HG03460 (cell line): ENCODE data around the gene FAM72C.
"Not testable (repeated sequence)": the region's sequence is repeated elsewhere in the genome, so short reads cannot be mapped to it uniquely, and the experiment has no call there.

Source experiments
- ATAC-seq: cut with Tn5 transposase; IDR thresholded peaks from one replicate; pipeline ENCODE4 v1.9.1; 2021; ENCODE audit not compliant: unreplicated experiment

FAM72C gene

GRCh38 chr1:143984721-143985473 is 13.1 kb upstream of the FAM72C start:
- ATAC-seq = not testable (repeated sequence)

DNA sequence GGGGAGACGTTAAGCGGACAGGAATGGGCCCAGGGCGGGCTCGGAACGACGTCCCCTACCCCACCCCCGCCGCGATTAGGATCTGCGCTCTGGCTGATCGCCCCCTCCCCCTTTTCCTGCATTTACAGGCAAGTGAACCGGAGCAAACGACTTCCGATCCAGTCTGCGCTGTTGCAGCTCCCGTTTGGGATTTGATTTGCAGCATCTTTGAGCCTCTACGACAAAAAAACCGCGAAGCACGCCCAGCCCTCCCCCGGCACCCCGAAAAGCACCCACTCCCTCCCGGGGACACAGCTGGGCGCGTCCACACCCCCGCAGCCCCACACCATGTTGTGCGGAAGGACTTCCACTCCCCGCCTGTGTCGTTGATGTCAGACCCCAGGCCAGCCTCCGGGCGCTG is 2.6 kb upstream of the FAM72C start:
- not testable (repeated sequence) for ATAC-seq

DNA sequence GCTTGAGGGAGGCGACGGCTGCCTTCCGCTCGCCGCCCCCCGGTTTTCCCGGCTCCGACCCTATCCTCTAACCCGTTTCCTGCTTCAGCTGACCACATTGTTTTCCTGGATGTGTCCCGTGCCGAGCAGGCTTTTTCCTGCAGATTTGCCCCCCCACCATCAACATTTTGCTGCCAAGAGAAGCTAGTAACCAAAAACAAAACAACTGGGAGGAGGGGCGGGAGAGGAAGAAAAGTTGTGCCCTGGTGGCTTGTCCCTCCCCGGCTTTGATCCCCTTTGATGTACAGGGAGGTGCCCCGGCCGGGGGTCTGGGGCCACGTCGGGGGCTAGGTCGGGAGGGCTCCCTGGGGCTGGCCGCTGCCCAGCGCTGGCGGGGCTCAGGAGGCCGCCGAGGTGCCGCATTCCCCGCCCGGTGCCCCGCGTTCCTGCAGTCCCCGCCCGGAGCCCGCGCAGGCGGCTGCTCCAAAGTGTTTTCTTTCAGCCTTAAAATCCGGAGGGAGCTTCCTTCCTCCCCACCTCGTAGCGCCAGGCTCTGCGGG is 2.2 kb upstream of the FAM72C start:
- not testable (repeated sequence) for ATAC-seq

DNA sequence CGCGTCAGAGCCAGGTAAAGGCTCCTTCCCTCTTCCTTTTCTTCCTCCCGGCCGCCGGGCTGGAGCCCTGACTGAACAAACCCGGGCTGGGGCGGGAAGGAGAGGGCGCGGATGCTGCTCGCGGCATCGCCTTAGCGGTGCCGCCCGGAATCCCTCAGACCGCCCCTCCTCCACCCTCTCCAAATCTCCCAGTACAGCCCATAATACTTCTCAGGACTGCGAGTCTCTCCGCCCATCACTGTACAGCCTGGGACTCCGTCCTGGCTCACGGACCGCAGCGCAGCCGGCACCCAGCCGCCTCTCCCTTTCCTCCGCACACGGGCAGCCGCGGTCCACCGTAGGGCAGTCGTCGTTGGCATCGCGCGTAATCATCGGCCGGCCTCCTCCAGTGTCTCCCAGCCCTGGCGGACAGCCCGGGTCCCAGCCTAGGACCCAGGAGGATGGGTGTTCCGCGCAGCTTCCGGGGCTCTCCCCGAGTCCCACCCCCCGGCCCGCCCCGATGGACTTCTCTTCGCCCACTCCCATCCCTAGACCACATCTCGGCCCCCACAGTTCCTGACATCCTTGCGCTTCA is 1.1 kb upstream of the FAM72C start:
- peak; percentile 11 for ATAC-seq

DNA sequence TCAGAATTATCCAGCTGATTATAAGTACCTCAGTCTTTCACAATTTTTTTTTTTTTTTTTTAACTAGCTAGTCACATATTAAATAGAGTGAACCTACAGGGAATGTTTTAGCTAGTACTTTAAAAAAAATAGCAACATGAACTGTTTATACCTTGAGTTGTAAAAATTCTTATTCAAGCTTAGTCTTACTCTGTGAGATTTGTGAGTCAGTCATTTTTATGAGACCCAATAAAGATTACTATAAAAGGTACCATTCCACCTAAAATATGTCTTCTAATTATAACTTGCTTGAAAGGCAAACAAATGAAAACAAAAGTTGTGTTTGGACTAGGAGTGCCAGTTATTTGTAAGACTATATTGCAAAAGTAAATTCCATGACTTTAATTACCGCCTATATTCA is 5.9 kb downstream of the FAM72C start:
- not testable (repeated sequence) for ATAC-seq

- not testable (repeated sequence) for ATAC-seq
Measured at GRCh38 chr1:143964294-143964693, 7.5 kb downstream of the FAM72C start.

DNA sequence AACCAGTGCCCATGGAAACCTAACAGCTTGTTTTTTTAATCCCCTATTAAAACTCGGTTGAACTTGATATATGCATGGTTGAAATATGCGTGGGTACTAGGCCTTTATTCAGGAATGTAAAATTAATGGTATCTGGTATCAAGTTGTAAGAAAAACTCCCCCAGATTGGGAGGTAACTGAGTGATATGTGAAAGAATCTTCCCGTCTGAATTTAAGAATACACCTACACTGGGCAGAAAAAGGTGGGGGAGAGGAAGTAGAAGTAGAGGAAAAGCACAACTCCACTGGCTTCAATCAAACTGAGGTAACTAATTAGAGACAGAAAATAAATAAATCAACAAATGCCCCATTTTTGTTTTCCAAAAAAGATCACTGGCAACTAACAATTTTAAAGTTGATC is 15.9 kb downstream of the FAM72C start:
- not testable (repeated sequence) for ATAC-seq

DNA sequence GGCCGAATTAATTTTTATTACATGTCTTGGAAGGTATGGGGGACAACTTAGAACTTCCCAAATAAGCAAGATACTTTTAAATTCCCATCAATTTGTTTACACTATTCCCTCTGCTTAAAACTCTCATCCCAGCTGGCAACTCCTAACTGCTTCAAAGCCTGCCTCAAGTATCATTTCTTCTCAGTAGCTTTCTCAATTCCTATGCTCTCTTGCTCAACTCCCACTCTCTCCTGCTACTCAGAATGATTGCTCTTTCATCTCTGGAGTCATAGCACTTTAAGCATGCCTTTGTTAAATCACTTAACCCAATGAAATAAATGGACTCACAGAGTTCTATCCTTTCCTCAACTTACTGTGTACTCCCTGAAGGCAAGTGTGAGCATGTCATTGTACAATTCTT is 18.9 kb downstream of the FAM72C start:
- not testable (repeated sequence) for ATAC-seq

- ATAC-seq = not testable (repeated sequence)
Measured at GRCh38 chr1:143951485-143952391, 20.0 kb downstream of the FAM72C start.

GRCh38 chr1:143947749-143948148 is 24.0 kb downstream of the FAM72C start:
- ATAC-seq = not testable (repeated sequence)

GRCh38 chr1:143945253-143945652 is 26.5 kb downstream of the FAM72C start:
- ATAC-seq = not testable (repeated sequence)

DNA sequence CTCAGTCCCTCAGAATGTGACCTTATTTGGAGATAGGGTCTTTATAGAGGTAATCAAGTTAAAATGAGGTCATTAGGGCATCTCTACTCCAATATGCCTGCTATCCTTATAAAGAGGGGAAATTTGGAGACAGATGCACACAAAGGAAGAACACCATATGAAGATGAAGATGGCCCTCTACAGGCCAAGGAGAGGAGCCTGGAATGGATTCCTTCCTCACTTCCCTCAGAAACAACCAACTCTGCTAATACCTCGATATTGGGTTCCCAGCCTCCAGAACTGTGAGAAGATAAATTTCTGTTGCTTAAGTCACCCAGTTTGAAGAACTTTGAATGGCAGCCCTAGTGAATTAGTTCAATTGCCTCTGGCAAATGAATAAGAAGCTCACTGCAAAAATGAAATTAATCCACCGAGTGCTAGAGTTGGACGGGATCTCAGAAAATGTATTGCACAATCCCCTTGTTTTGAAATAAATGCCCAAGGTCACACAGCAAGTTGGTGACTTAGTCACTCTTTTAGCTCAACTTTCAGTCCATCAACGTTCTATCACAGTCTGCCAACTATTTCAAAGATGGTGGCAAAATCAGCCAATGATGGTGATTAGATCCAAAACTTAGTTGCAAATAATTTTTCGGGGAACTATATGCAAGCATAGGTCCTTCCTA is 27.1 kb downstream of the FAM72C start:
- ATAC-seq = not testable (repeated sequence)

DNA sequence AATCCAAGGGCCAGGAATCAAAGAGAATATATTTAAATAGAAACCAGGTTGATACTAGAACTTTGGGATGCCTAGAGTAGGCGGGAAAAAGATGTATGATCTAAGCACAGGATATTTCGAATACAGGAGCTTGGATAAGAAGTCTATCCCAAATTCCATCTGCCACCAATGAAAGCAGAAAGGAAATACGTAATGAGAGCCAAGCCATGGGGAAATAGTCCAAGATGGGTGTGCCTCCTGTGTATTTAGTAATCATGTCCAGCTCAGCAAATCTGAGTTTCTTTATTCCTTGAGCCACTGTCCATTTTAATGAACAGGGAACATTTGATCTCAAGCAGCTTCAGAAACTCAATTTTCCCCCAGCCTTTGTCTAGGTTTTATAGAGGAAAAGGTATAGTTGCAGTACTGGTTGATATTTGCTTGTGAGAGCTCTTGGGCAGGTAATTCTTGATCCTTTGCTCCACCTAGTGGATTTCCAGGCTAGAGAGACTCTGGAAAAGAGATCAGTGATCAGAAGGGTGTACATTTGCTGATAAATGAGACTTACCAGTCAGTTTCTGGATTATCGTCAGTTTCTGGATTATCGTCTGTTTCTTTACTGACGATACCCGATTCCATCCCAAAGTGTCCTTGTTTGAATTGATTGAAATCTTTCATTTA is 28.3 kb downstream of the FAM72C start:
- ATAC-seq = not testable (repeated sequence)

DNA sequence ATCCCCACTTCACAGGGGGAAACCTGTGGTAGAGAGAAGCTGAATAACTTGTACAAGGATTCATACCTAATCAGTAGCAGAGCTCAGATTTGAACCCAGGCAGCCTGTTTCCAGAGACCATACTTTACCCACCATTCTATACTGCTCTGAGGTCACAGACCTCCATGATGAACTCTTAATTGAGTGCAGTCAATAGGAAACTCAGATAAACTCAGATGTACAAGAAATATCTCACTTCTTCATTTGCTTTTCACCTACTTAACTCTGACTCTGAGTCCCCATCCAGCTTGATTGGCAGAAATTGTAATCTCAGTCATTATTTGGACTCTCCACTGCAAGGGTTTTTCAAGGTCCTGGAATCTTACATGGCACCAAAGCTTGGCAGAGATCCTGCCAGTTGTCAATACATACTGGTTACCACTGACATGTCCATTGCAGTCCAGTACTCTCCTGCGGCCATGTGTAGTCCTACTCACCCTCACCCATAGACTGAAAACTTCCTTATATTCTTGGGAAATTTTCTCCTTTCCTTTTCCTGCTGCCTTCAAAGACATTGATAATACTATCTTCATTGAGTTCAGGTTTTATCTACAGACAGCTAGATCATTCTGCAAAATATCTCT is 29.4 kb downstream of the FAM72C start:
- ATAC-seq = not testable (repeated sequence)

DNA sequence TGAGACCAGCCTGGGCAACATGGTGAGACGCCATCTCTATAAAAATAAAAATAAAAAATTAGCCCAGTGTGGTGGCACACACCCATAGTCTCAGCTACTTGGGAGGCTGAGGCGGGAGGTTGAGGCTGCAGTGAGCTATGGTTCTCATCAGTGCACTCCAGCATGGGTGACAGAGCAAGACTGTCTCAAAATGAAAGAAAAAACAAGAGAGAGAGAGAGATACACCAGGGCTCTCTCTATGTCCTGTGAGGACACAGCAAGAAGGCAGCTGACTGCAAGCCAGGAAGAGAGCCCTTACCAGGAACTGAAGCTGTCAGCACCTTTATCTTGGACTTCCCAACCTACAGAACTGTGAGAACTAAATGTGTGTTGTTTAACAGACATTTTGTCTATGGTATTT is 32.1 kb downstream of the FAM72C start:
- not testable (repeated sequence) for ATAC-seq

- not testable (repeated sequence) for ATAC-seq
Measured at GRCh38 chr1:143938922-143939321, 32.9 kb downstream of the FAM72C start.

DNA sequence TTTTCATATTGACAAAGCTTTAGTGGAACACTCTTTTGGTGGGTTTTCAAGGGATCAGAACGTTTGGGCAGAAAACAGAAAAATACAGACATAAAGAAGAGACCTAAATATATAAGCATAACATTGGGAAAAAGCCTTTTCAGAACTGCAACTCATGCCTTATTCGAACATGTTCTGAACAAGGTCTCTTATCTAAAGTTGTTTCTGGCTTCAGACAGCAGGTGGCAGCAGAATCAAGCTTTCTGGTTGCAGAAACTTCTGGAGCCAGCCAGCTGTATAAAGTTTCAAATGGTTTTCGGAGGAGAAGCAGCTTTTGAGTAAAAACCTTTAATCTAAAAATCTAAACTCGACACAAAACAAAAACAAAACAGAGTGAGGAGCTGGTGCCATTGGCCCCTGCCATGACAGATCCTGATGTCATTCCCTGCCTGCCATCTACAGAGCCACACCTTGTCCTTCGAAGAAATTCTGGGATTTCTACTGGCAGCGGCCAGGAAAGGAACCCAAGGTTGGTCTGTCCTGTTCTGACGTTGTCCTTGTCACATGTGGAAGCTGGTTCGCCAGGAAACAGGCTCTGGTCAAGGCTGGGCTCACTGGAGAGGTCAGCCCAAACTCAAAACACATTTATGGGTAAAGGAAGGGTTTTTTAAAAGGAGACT is 35.2 kb downstream of the FAM72C start:
- not testable (repeated sequence) for ATAC-seq

DNA sequence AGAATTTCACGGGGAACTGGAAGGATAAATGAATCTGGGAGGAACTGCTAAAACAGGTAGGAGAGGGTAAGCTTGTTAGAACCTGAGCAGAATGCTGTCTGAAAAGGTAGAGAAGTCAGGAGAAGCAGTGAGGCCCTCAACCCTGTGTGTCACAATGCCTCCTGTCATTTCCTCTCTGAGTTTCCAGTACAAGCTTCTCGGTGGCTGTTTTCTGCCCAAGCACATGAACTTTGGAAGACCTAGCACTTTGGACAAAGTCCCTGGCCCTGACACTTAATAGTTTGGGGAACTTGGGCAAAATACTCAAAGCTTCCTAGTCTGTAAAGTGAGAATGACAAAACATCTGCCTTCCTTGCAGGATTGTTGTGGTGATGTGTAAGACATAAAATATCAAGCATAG is 52.7 kb downstream of the FAM72C start:
- ATAC-seq = not testable (repeated sequence)

GRCh38 chr1:143918552-143918951 is 53.2 kb downstream of the FAM72C start:
- not testable (repeated sequence) for ATAC-seq
